Stimulated activated CD8-positive, alpha-beta memory T cell treated with anti-CD3 and anti-CD28 coated beads, Interleukin-15, amount 100 ng/mL, for 24 hours (primary cell): Measurements from ENCODE around the gene TMEM220.
"Not testable (repeated sequence)": the region's sequence is repeated elsewhere in the genome, so short reads cannot be mapped to it uniquely, and the experiment has no call there.

Experiments used
- DNase-seq: peaks from one replicate; pipeline ENCODE4 v3.0.0-alpha.2; 2020; ENCODE audit warnings: low read depth

TMEM220 gene

GRCh38 chr17:10728331-10728892 is 1.4 kb downstream of the TMEM220 start:
- no peak for DNase-seq

- DNase-seq, result no peak
Measured at GRCh38 chr17:10727192-10727591, 2.6 kb downstream of the TMEM220 start.

DNA sequence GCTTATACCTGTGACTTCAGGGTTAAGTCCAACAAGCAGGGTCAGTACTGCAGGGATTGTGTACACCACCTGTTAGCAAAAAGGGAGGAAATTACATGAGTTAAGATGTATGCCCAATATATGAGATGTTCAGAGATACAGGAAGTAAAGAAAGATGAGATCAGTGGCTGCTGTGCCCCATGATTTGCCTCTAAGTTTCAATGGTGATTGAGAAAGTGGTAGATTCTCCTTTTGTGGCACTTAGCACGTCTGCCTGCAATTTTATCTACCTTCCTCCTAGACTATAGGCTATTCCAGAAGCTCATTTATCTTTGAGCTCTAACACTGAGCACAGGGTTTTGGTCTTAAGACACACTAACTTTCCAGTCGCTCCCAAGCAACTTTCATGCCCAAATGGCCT is 3.6 kb downstream of the TMEM220 start:
- no peak for DNase-seq

- no peak for DNase-seq
Measured at GRCh38 chr17:10725262-10725661, 4.6 kb downstream of the TMEM220 start.

DNA sequence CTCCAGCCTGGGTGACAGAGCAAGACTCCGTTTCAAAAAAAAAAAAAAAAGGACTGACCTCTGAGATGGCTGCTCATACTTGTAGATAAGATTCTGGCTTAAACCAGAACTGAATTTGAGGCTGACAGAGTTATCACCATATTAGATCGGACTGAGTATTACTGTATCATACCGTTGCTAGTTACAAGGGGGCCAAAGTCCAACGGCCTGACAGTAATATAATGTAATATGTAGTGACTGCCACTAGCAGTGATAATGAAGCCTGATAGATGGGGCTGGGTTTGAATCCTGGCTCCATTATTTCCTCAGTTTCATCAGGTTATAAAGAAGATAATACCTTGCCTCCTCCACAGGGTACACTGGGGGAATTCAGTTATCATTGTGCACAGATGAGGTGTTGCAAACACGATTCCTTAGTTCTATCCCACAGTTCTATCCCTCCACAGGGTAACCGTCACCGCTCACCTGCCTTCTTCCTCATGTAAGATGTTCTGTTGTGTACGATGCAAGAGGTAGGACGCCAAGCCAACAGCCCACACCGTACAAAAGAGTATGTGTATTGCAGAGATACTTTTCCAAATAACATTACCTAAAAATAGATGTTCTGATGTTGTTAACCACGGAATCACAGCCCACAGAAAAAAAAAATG is 5.2 kb downstream of the TMEM220 start:
- no peak for DNase-seq

DNA sequence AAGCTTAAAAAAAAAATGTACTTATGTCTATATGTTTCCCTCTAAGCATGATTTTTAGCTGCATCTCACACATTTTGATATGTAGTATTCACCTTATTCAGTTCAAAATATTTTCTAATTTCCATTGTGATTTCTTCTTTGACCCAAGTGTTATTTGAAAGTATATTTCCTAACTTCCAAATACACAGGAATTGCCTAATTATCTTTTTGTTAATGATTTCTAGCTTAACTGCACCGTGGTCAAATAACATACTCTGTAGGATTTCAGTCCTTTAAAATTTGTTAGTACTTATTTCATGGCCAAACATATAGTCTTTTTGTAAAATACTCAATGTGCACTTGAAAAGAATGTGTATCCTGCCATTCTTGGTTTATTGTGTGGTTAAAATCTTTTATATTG is 11.3 kb downstream of the TMEM220 start:
- no peak for DNase-seq

DNA sequence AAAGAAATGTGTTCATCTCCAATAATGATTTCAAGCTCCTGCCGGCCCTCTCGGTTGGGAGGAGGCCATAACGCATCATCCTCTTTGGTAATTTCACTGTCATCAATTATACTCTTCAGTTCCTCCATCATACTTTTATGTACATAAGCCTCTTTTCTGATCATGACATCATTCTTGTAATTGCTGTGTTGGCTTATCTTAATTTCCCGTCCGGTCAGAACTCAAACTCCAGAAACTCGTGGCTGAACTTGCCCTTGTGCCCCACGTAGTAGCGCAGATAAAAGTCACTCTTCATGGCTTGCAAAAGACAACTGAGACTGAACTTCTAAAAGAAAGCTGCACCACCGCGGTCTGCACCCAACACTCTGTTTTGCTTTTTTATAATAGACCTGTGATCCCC is 13.6 kb downstream of the TMEM220 start:
- no peak for DNase-seq

DNA sequence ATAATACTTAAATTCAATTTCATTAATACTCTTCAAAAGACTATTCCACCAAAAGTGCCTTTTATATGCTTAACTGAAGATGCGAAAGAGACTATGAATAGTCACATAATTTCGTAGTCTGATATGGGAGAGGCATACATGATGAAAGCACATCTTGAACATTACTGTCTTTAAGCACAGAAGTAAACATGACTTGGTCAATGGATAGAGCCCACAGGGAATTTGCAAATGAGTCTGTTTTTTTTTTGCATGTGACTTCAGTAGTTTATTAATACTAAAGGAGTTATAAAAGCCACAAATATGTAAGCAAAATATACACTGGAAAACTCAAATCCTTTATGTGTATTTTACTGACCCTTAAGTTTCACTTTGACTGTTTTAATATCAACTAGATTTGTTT is 16.5 kb downstream of the TMEM220 start:
- DNase-seq, result no peak

GRCh38 chr17:10705727-10706126 is 24.1 kb downstream of the TMEM220 start:
- no peak for DNase-seq

GRCh38 chr17:10702574-10702973 is 27.2 kb downstream of the TMEM220 start:
- no peak for DNase-seq

- no peak for DNase-seq
Measured at GRCh38 chr17:10699856-10700255, 30.0 kb downstream of the TMEM220 start.

DNA sequence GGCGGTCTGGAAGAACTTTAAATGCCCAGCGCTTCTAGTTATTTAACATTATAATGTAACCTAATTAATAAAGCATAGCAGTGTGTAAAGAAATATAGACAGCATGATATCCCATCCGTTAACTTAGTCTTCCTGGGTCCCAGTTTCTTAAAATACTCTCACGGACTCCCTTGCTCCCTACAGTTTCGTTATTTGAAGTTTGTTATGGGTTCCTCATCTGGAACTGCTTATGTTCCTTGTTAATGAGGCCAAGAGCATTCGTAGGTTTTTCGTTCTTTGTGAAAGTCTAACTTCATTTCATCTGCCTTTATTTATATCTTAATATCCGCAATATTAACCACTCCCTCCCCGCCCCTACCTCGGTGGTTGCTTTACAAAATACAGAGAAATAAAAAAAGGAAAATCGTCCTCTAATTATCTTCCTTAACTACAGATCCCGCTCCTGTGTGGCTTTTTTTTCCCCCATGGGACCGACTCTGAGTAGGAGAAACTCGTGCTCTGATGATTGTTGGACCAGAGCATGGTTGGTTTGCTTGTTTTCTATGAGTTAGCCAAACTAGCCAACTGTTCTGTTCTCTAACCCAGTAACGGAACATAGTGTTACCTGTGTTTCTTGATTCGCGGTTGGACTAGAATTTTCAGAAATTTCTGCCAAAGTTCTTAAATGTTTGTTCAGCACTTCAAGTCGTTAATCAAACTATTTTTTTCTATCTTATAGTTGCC is 31.6 kb downstream of the TMEM220 start:
- DNase-seq, result no peak

GRCh38 chr17:10697092-10698081 is 32.4 kb downstream of the TMEM220 start, which contains the start of the genes ADPRM and SCO1:
Gene ADPRM (plus strand): TSS chr17:10697594. CDS start chr17:10704927, 7,333 bp downstream.
Gene SCO1 (minus strand): TSS chr17:10697533. CDS start chr17:10697507, 26 bp downstream.
- peak; percentile 76 for DNase-seq

DNA sequence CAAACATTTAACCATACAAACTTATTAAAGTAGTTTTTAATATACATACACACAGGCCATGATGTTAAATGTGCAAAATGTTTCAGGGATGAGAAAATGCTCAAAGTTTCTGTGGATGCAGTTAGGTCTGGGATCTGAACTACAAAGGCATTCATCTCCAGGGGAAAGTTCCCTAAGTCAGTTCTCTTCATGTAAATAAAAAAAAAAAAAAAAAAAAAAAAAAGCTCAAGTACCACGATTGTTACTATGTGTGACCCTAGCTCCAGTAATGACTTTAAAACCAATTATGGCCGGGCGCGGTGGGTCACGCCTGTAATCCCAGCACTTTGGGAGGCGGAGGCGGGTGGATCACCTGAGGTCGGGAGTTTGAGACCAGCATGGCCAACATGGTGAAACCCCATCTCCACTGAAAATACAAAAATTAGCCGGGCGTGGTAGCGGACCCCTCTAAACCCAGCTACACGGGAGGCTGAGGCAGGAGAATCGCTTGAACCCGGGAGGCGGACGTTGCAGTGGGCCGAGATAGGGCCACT is 33.9 kb downstream of the TMEM220 start:
- DNase-seq, result not testable (repeated sequence)

DNA sequence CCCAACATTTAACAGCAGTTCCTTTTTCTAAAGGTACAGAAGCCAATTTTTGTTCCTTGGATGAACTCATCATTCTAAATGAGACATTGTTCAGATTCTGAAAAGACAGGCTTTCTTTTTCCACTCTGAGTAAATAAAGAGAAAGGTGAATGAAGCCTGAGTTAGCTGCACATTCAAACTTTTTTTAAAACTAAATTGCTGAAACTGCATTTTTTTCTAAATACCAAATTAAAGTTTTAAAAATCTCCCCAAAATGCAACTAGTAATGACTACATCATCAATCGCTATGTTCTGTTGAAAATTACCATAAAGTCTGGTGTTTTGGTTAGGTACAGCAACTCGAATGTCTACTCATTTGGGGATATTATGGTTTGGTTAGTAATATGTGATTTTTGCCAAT is 42.3 kb downstream of the TMEM220 start:
- no peak for DNase-seq

- no peak for DNase-seq
Measured at GRCh38 chr17:10683853-10684252, 46.0 kb downstream of the TMEM220 start.

- no peak for DNase-seq
Measured at GRCh38 chr17:10681866-10682446, 47.9 kb downstream of the TMEM220 start.

- no peak for DNase-seq
Measured at GRCh38 chr17:10674704-10675103, 55.1 kb downstream of the TMEM220 start.

GRCh38 chr17:10673312-10673711 is 56.5 kb downstream of the TMEM220 start:
- DNase-seq, result no peak

- no peak for DNase-seq
Measured at GRCh38 chr17:10668775-10669174, 61.0 kb downstream of the TMEM220 start.

DNA sequence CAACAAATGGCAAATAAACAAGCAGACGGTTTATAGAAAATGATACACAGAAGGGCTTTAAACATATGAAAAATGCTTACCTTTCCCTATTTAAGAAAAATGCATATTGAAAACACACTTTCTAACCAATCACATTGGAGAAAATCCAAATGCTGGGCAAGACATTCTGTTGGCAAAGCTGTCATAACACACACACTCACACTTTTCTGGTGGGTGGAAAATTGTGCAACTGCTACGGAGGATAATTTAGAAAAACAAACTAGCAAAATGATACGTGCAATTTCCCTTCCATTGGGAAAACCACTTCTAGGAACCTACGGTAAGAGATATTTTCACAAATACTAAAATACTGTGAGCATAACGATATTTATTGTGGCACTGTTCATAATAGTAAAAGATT is 62.9 kb downstream of the TMEM220 start:
- no peak for DNase-seq
